GM23338 (cell line): ENCODE measurements around the gene MARVELD3. TPM values are rescaled to one million over a fixed set of nuclear protein-coding genes. Genes with fewer than 3 reads are reported as not detected.

ENCODE experiments used
- ATAC-seq: fragments of 200-7000 bp; cut with Tn5 transposase; 3 replicates; pipeline ENCODE4 v1.9.1; 2020
- DNase-seq: peaks from one replicate; pipeline ENCODE4 v3.0.0-alpha.2; 2015; ENCODE audit warnings: low spot score
- H2AFZ ChIP-seq: fragments of 200-600 bp; sonication (generic); 2 replicates; pipeline ENCODE4 v1.8.0; 2016; ENCODE audit warnings: antibody characterized with exemption, mild to moderate bottlenecking, moderate library complexity
- H3F3A ChIP-seq: fragments of 200-600 bp; sonication (generic); replicated peaks from 2 replicates; pipeline ENCODE4 v1.8.0; 2017; ENCODE audit warnings: antibody characterized with exemption, mixed run types, low read depth
- H3K27ac ChIP-seq: fragments of 200-600 bp; sonication (generic); 2 replicates; pipeline ENCODE4 v1.6.1; 2016; ENCODE audit warnings: low read depth
- H3K27me3 ChIP-seq: fragments of 200-600 bp; sonication (generic); 2 replicates; pipeline ENCODE4 v1.8.0; 2016; ENCODE audit warnings: mild to moderate bottlenecking, mixed run types, moderate library complexity; ENCODE audit not compliant: insufficient read depth
- H3K36me3 ChIP-seq: fragments of 200-600 bp; sonication (generic); 2 replicates; pipeline ENCODE4 v1.8.0; 2016; ENCODE audit warnings: mild to moderate bottlenecking; ENCODE audit not compliant: insufficient read depth
- H3K4me1 ChIP-seq: fragments of 200-600 bp; sonication (generic); 2 replicates; pipeline ENCODE4 v1.8.0; 2016; ENCODE audit warnings: mild to moderate bottlenecking, moderate library complexity; ENCODE audit not compliant: insufficient read depth
- H3K4me2 ChIP-seq: fragments of 200-600 bp; sonication (generic); 2 replicates; pipeline ENCODE4 v1.7.1; 2017; ENCODE audit warnings: mixed run types
- H3K4me3 ChIP-seq: fragments of 200-600 bp; sonication (generic); 2 replicates; pipeline ENCODE4 v1.6.1; 2016; ENCODE audit warnings: mixed run types
- H3K79me2 ChIP-seq: fragments of 200-600 bp; sonication (generic); replicated peaks from 2 replicates; pipeline ENCODE4 v1.8.0; 2017; ENCODE audit warnings: mild to moderate bottlenecking; ENCODE audit not compliant: insufficient read depth
- H3K9me2 ChIP-seq: fragments of 200-600 bp; sonication (generic); 2 replicates; pipeline ENCODE4 v1.8.0; 2017; ENCODE audit not compliant: insufficient read depth
- H4K20me1 ChIP-seq: fragments of 200-600 bp; sonication (generic); replicated peaks from 2 replicates; pipeline ENCODE4 v1.8.0; 2017; ENCODE audit warnings: mild to moderate bottlenecking; ENCODE audit not compliant: insufficient read depth
- H3K27ac Mint-ChIP-seq: 2 replicates; pipeline ENCODE4 v1.8.0; 2020; ENCODE audit warnings: inconsistent platforms, mild to moderate bottlenecking, moderate library complexity, mixed read lengths
- H3K27me3 Mint-ChIP-seq: 3 replicates; pipeline ENCODE4 v1.8.0; 2022; ENCODE audit warnings: low read depth, mild to moderate bottlenecking, moderate library complexity, mixed read lengths, inconsistent platforms; ENCODE audit not compliant: insufficient read depth, poor library complexity
- H3K36me3 Mint-ChIP-seq: 3 replicates; pipeline ENCODE4 v1.8.0; 2021; ENCODE audit warnings: low read depth, mild to moderate bottlenecking, inconsistent platforms, moderate library complexity, mixed read lengths
- H3K4me1 Mint-ChIP-seq: 3 replicates; pipeline ENCODE4 v1.8.0; 2020; ENCODE audit warnings: mild to moderate bottlenecking, inconsistent platforms, mixed read lengths
- H3K4me3 Mint-ChIP-seq: 3 replicates; pipeline ENCODE4 v1.8.0; 2021; ENCODE audit warnings: moderate library complexity, mild to moderate bottlenecking, inconsistent platforms, mixed read lengths
- H3K9me3 Mint-ChIP-seq: 3 replicates; pipeline ENCODE4 v1.8.0; 2020; ENCODE audit warnings: moderate library complexity, mild to moderate bottlenecking, inconsistent platforms, mixed read lengths
- CREB1 ChIP-seq: fragments of 250-450 bp; sonication (Bioruptor Pico); IDR thresholded peaks from 2 replicates; pipeline ENCODE4 v1.5.0; 2020; ENCODE audit warnings: low read depth, mild to moderate bottlenecking, moderate library complexity
- CTCF ChIP-seq, 2 experiments: fragments of 200-600 bp in 1 of 2; sonication (generic) in 1 of 2; conservative IDR thresholded peaks; 2 replicates each; pipeline versions ENCODE4 v1.5.1 to v1.6.1; 2016 to 2017; ENCODE audit warnings: antibody characterized with exemption in 2 of 2, low read depth in 2 of 2, mild to moderate bottlenecking in 2 of 2, moderate library complexity in 1 of 2
- ETS1 ChIP-seq: IDR thresholded peaks from 2 replicates; pipeline ENCODE4 v1.6.1; 2016; ENCODE audit warnings: antibody characterized with exemption
- EZH2 ChIP-seq: fragments of 200-600 bp; sonication (generic); IDR thresholded peaks from one replicate; pipeline ENCODE4 v1.8.0; 2017; ENCODE audit warnings: antibody characterized with exemption, mild to moderate bottlenecking, low read depth; ENCODE audit not compliant: unreplicated experiment
- EZH2phosphoT487 ChIP-seq: fragments of 200-600 bp; sonication (generic); IDR thresholded peaks from one replicate; pipeline ENCODE4 v1.8.1; 2018; ENCODE audit warnings: antibody characterized with exemption; ENCODE audit not compliant: unreplicated experiment
- JUNB ChIP-seq: IDR thresholded peaks from one replicate; pipeline ENCODE4 v1.6.1; 2016; ENCODE audit warnings: antibody characterized with exemption; ENCODE audit not compliant: unreplicated experiment
- NANOG ChIP-seq: IDR thresholded peaks from 2 replicates; pipeline ENCODE4 v1.6.1; 2016; ENCODE audit warnings: antibody characterized with exemption, borderline replicate concordance
- POLR2AphosphoS5 ChIP-seq: IDR thresholded peaks from 2 replicates; pipeline ENCODE4 v1.6.1; 2016; ENCODE audit warnings: antibody characterized with exemption, low read depth
- STAT1 ChIP-seq: IDR thresholded peaks from one replicate; pipeline ENCODE4 v1.6.1; 2016; ENCODE audit warnings: antibody characterized with exemption; ENCODE audit not compliant: unreplicated experiment
- ZNF114 ChIP-seq: fragments of 250-450 bp; sonication (Bioruptor Pico); IDR thresholded peaks from 2 replicates; pipeline ENCODE4 v1.5.0; 2020; ENCODE audit warnings: mild to moderate bottlenecking, moderate library complexity
- ZNF331 ChIP-seq: fragments of 250-450 bp; sonication (Bioruptor Pico); IDR thresholded peaks from 2 replicates; pipeline ENCODE4 v1.5.0; 2020; ENCODE audit warnings: low read depth, mild to moderate bottlenecking, moderate library complexity
- polyA plus RNA-seq: library from polyadenylated mRNA; unstranded; fragments of >200 nt; fragmentation: Nextera tagmentation; extraction: Ambion mirVana; gene quantifications from 2 replicates; pipeline ENCODE4 v1.2.1, GENCODE V29; 2016
- total RNA-seq: library from RNA; depleted of rRNA; stranded (reverse); fragments of >200 nt; shearing (Covaris generic); gene quantifications from 2 replicates; pipeline ENCODE4 v1.2.3, GENCODE V29; 2014
- TF ChIP-seq, protein P1 (sequence below): IDR thresholded peaks from one replicate; pipeline ENCODE4 v1.6.1; 2018; ENCODE audit warnings: antibody characterized with exemption; ENCODE audit not compliant: unreplicated experiment

MARVELD3 gene
- total and polyA plus RNA-seq, 2 experiments from 2014 or later, result 23.4 to 32.7 TPM

DNA sequence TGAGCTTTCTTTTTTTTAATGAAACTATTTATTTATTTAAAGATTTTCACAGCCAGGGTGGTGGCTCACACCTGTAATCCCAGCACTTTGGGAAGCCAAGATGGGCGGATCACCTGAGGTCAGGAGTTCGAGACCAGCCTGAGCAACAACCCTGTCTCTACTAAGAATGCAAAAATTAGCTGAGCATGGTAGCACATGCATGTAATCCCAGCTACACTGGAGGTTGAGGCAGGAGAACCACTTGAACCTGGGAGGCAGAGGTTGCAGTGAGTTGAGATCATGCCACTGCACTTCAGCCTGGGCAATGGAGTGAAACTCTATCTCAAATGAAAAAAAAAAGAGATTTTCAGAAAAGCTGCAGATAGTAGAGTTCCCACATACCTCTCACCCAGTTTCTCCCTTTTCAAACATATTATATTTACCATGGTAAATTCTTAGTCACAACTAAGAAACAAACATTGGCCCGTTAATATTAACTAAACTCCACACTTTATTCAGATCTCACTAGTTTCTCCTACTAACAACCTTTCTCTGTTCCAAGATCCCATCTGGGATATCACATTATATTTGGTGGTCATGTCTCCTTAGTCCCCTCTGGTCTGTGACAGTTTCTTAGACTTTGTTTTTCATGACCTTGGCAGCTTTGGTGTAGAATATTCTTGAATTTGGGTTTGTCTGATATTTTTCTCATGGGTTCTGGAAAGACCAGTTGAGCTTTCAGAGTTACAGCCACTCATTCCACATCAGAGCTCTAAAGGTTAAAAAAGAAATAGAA is 41.3 kb upstream of the MARVELD3 start (continued):
- TF ChIP-seq, protein P1, sequence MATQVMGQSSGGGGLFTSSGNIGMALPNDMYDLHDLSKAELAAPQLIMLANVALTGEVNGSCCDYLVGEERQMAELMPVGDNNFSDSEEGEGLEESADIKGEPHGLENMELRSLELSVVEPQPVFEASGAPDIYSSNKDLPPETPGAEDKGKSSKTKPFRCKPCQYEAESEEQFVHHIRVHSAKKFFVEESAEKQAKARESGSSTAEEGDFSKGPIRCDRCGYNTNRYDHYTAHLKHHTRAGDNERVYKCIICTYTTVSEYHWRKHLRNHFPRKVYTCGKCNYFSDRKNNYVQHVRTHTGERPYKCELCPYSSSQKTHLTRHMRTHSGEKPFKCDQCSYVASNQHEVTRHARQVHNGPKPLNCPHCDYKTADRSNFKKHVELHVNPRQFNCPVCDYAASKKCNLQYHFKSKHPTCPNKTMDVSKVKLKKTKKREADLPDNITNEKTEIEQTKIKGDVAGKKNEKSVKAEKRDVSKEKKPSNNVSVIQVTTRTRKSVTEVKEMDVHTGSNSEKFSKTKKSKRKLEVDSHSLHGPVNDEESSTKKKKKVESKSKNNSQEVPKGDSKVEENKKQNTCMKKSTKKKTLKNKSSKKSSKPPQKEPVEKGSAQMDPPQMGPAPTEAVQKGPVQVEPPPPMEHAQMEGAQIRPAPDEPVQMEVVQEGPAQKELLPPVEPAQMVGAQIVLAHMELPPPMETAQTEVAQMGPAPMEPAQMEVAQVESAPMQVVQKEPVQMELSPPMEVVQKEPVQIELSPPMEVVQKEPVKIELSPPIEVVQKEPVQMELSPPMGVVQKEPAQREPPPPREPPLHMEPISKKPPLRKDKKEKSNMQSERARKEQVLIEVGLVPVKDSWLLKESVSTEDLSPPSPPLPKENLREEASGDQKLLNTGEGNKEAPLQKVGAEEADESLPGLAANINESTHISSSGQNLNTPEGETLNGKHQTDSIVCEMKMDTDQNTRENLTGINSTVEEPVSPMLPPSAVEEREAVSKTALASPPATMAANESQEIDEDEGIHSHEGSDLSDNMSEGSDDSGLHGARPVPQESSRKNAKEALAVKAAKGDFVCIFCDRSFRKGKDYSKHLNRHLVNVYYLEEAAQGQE, result no peak
- TF ChIP-seq JUNB, result no peak
- no peak for TF ChIP-seq ETS1
- no peak for TF ChIP-seq CTCF (conservative IDR thresholded peaks at IDR 0.05; ENCODE audit: low read depth in 2 of 2)

DNA sequence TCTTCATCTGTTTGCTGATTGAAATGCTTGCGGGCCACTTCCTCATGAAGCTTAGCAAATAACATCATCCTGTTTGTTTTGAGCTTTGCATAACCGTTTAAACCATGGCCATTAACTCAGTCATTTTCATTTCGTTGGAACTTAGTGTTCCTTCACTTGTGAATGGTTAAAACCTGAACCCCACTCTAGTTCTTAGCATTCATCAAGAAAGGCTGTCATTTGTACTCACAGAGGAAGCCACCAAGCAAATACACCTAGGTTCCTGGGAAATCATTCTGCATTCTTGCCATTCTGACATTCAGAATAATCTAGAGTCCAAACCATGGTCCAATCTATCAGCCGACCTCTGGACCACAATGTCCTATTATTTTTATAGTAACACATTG is 40.7 kb upstream of the MARVELD3 start:
- no peaks in the 10 kb centered on the region for H4K20me1 ChIP-seq
- ATAC-seq, result no peak
- TF ChIP-seq CTCF (conservative IDR thresholded peaks at IDR 0.05; ENCODE audit: low read depth in 2 of 2) (no peak), ETS1 (no peak), CREB1 (CRISPR knock-in tag) (no peak), EZH2 (no peak), ZNF331 (no peak), JUNB (no peak), EZH2phosphoT487 (no peak), STAT1 (no peak), ZNF114 (CRISPR knock-in tag) (no peak), NANOG (no peak), POLR2AphosphoS5 (no peak)
- TF ChIP-seq, protein P1, result no peak

More for the DNA sequence above, 40.7 kb upstream of the MARVELD3 start:
- Mint-ChIP-seq H3K4me3 (no peak overlapping the region), H3K36me3 (no peaks in the 10 kb centered on the region), H3K4me1 (no peaks in the 10 kb centered on the region), H3K27ac (no peak overlapping the region), H3K9me3 (peaks cover 10% of the 10 kb centered on the region; the same call in 2 of the 3 replicates), H3K27me3 (peaks cover 5% of the 10 kb centered on the region)
- Histone ChIP-seq H3K79me2 (no peaks in the 10 kb centered on the region), H3K27ac (no peak overlapping the region), H3K9me2 (no peaks in the 10 kb centered on the region), H3K4me1 (no peaks in the 10 kb centered on the region), H3K36me3 (no peaks in the 10 kb centered on the region), H2AFZ (no peak overlapping the region), H3K4me2 (no peak overlapping the region), H3K27me3 (no peaks in the 10 kb centered on the region), H3F3A (no peaks in the 10 kb centered on the region), H3K4me3 (no peak overlapping the region)
- no peak for DNase-seq
